Fibroblast of pulmonary artery (primary cell): ENCODE results near the gene DOCK4.

Experiments
- DNase-seq: peaks from one replicate; pipeline ENCODE4 v3.0.0-alpha.2; 2010; ENCODE audit warnings: low read depth
- H3K4me3 ChIP-seq: replicated peaks from 2 replicates; pipeline ENCODE4 v1.5.1; 2011; ENCODE audit warnings: low read depth, mild to moderate bottlenecking, control low read depth, low read length, moderate library complexity
- TF ChIP-seq, protein P1 (sequence below): IDR thresholded peaks from 2 replicates; pipeline ENCODE4 v1.5.1; 2011; ENCODE audit warnings: mild to moderate bottlenecking, control low read depth, low read length, inconsistent platforms; ENCODE audit errors: missing control alignments

Gene DOCK4

DNA sequence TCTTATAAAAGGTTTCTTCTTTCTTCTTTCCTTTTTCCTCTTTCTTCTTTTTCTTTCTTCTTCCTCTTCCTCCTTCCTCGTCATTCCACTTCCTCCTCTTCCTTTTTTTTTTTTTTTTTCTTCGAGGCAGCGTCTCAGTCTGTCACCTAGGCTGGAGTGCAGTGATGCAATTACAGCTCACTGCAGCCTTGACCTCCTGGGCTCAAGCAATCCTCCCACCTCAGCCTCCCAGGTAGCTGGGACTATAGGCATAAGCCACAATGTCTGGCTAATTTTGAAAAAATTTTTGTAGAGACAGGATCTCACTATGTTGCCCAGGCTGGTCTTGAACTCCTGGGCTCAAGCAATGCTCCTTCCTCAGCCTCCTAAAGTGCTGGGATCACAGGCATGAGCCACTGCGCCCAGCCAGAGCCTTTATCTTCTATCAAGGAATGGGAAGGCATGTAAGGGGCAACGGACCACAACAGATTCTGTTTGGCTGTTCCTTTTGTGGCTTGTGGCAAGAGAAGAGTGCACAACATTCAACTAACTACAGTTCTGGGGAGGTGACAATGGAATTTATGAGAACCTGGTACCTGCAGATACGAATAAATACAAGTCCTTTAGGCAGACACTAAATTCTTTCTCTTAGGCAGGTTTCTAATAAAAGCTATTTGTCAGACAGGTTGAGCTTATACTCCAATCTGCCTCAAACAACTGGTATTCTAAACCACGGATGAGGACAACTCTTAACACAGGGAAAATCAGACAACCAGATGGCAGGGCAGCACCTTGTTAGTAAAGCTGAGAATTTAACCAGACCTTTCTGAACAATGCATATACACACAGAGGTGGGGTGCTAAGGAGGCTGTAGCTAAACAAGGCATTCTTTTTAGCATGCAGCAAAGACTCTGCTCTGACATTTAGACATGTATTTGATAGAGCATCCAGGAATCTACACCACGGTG, 100.3 kb downstream of the DOCK4 start:
- DNase-seq = no peak
- TF ChIP-seq, protein P1, sequence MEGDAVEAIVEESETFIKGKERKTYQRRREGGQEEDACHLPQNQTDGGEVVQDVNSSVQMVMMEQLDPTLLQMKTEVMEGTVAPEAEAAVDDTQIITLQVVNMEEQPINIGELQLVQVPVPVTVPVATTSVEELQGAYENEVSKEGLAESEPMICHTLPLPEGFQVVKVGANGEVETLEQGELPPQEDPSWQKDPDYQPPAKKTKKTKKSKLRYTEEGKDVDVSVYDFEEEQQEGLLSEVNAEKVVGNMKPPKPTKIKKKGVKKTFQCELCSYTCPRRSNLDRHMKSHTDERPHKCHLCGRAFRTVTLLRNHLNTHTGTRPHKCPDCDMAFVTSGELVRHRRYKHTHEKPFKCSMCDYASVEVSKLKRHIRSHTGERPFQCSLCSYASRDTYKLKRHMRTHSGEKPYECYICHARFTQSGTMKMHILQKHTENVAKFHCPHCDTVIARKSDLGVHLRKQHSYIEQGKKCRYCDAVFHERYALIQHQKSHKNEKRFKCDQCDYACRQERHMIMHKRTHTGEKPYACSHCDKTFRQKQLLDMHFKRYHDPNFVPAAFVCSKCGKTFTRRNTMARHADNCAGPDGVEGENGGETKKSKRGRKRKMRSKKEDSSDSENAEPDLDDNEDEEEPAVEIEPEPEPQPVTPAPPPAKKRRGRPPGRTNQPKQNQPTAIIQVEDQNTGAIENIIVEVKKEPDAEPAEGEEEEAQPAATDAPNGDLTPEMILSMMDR = no peak
- no peak overlapping the region for H3K4me3 ChIP-seq

DNA sequence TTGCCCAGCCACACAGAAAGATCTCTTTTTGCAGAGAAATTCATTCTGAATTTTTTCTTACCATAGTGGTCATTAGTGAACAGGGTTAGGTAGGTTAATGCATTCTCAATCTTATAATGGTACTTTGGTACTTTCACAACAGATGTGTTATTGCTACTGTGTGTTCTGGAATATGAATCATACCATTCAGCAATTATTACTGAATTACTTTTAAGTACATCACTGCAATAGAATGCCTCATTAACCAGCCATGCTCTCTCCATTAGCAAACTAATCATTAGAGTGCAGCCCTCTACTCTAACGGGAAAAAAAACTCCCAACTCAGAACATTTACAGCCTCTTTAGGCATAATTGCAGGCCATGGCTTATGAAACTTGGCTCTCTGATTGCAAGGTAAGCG, 102.1 kb downstream of the DOCK4 start:
- TF ChIP-seq, protein P1 = no peak
- no peak for DNase-seq
- H3K4me3 ChIP-seq = no peak overlapping the region

DNA sequence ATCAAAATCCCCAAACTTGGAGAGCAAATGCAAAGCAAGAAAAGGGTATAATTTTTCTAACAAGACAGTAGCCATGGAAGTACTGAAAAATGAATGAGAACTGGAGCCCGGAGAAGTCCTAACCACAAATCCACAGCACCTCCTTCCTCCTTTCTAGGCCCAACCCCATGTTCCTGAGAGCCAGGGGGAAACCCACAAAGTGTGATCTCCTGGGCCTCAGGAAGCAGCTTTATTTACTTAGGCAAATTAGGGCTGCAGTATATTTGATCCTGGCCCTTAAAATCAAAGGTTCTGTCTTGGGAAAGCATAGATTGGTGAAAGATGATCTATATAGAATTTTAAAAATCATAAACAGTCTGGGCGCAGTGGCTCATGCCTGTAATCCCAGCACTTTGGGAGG, 103.0 kb downstream of the DOCK4 start:
- TF ChIP-seq, protein P1 = no peak
- no peak overlapping the region for H3K4me3 ChIP-seq
- DNase-seq = peak; percentile 80

DNA sequence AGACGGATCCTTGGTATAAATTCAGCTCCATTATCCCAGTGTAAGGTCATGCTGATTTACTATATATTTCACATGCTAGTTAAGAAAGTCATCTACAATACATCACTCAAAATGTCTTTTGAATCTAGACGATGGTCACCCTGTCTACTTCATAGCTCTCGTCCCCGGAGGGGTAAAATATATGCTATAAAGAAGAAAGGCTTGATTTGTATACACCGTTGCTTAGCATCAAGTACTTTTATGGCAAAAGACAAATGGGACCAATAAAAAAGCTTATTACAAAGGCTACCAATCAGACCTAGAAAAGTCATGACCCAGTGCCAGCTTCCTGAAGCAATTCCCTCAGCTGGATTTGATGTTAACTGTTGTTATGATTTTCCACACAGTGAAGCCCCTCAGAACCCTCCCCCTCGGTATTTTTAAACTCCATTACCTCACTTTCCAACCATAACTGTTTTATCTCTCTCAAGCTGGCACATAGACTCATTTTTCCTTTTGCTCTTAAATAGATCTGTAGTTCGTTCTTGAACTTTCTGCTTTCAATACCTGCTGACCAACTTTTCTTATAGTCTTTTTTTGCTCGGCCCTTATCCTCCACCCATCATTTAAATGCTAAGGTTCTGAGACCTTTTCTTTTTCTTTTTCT, 104.9 kb downstream of the DOCK4 start:
- DNase-seq = no peak
- H3K4me3 ChIP-seq = no peak overlapping the region
- TF ChIP-seq, protein P1 = no peak

DNA sequence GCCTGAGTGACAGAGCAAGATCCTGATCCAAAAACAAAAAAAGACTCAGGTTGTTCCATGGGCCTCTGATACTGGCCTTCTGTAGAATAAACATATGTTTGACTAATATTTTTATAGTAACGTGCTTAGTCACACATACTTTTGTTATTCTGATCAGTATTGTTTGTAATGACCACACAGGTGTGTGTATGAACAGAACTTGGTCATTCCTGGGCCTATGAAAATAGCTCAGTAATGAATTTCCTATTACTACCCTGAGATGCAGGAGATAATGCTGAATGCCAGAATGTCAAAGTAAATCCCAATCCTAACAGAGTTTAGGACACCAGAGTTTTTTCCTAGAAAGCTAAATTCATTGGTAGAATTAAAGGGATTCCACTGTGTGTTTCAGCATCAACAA, 108.7 kb downstream of the DOCK4 start:
- TF ChIP-seq, protein P1 = no peak
- no peak overlapping the region for H3K4me3 ChIP-seq
- DNase-seq = no peak

DNA sequence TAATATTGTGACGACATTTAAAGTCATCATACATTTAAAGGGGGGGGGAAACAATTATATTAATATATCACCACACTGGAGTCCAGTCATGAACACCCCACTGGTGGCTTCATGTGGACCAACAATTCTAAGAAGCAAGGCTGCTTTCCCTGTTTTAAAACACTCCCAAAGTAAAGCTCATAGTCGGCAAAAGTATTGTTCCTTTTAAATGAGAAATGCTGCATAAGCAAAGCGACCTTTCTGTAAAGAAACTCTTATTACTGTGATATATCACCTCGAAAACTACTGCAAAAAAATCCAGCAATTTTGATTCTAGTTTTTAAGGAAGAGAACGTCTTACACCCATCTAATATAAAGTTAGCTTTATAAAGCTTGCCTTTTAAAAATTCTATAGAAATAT, 112.8 kb downstream of the DOCK4 start:
- TF ChIP-seq, protein P1 = no peak
- DNase-seq = no peak
- H3K4me3 ChIP-seq = no peak overlapping the region
